ENCODE results near the gene SLK.

Gene SLK

GRCh38 chr10:104002911-104003310 is 36.0 kb downstream of the SLK start:
- no peak overlapping the region for H3K4me3 ChIP-seq (ENCODE audit: low read depth, low read length)
- no peak for TF ChIP-seq CTCF (IDR thresholded peaks at IDR 0.05; ENCODE audit: low read depth, low read length)

DNA sequence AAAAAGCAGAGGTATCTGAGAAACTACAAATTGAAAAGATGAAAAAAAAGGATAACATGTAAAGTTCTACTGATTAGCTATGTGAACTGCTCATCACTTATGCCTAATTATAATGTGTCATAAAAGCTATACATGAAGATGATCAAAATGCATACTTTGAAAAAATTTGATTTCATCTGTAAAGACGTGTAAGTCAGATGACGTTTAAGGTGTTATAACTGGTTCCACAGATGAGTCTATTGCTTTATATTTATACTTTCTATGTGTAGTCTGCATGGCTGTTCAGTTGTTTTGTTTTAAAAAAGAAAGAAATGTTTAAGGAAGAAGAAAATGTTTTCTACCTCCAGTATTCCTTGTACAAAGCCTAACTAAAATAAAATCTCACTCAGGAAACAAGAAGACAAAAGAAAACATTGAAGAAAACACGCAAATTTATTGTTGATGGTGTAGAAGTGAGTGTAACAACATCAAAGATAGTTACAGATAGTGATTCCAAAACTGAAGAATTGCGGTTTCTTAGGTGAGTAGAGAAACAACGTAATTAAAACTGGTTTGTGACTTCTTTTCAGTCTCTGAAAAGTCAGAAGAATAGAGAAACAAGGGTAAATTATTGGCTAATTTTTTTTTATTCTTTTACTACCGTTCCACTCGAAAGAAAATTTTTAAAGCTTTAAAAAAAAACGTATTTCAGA is 38.4 kb downstream of the SLK start:
- H3K4me3 ChIP-seq (ENCODE audit: low read depth, low read length) = no peak overlapping the region
- TF ChIP-seq CTCF (IDR thresholded peaks at IDR 0.05; ENCODE audit: low read depth, low read length) = no peak

DNA sequence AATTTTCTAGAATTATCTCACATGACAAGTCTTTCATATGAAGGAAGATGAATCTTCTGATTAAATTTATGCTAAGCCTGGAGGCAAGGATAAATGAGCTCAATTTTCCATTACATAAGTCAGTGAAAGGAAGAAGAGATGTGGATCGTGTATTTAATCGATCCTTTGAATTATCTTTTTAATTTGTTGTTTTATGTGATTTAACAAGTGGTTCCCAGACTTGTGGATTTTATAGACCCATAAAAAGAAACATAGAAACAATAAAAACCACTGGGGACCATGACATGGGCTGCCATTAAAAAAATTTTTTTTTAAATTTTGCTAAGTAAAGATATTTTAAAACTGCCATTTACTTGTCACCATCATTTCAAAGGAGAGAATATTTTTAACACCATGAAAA is 45.0 kb downstream of the SLK start:
- TF ChIP-seq CTCF (IDR thresholded peaks at IDR 0.05; ENCODE audit: low read depth, low read length) = no peak
- no peak overlapping the region for H3K4me3 ChIP-seq (ENCODE audit: low read depth, low read length)

DNA sequence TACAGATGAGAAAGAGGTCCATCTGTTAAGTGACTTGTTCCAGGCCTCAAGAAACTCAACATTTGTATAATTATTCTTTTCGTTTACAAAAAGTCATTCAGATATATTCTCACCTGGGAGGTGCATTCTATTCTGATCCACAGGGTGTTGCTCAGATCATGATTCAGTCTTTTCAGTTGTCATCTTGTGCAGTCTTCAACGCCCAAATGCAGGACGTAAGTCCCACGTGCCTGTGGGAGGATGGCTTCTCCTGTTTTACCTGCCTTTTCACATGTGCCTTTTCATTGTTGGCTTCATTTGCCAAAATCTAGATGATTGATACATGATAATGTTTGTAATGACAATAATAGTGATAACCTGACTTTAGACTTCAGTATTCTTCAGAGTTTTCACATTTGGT is 46.5 kb downstream of the SLK start:
- no peak overlapping the region for H3K4me3 ChIP-seq (ENCODE audit: low read depth, low read length)
- no peak for TF ChIP-seq CTCF (IDR thresholded peaks at IDR 0.05; ENCODE audit: low read depth, low read length)

DNA sequence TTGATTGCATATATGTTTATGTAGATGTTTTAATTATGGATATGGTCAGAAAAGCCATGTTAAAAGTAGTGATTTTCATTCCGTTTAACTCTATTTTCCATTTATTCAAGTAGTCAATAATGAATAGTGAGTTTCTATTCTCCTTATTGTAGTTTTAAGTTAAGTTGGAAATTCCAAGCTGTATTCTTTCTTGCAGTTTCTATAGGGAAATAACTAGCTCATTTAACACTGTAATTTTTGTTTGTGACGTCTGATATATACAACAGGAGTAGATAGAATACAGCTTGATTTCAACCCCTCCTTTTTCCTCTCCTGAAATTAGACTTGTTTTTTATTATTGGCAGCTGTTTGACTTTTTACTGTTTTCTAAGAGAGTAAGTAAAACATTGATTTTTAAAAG is 47.2 kb downstream of the SLK start:
- no peak overlapping the region for H3K4me3 ChIP-seq (ENCODE audit: low read depth, low read length)
- no peak for TF ChIP-seq CTCF (IDR thresholded peaks at IDR 0.05; ENCODE audit: low read depth, low read length)

- no peak for TF ChIP-seq CTCF (IDR thresholded peaks at IDR 0.05; ENCODE audit: low read depth, low read length)
- no peak overlapping the region for H3K4me3 ChIP-seq (ENCODE audit: low read depth, low read length)
Measured at GRCh38 chr10:104016661-104017060, 49.7 kb downstream of the SLK start.

DNA sequence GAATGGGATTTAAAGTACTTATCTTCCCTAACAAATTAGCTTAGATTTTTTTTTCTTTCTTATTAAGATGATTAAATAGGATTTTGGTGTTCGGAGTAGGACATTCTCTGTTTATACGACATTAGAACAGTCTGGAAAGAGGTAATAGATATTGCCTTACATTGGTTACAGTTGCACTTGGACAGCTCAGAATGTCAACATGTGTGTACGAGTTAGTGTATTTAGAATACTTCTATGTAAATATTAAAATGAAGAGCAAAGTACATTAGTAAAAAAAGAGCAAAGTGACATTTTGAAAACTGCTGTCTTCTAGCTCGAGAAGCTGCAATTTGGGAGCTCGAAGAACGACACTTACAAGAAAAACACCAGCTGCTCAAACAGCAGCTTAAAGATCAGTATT is 51.5 kb downstream of the SLK start:
- H3K4me3 ChIP-seq (ENCODE audit: low read depth, low read length) = no peak overlapping the region
- TF ChIP-seq CTCF (IDR thresholded peaks at IDR 0.05; ENCODE audit: low read depth, low read length) = no peak

Measured in WI38 (cell line).